ENCODE measurements around the gene CTXND2.
A peak's percentile ranks its signal among the peaks of the same experiment; 100 is the strongest.
"Not testable (repeated sequence)": the region's sequence is repeated elsewhere in the genome, so short reads cannot be mapped to it uniquely, and the experiment has no call there.

The CTXND2 gene

DNA sequence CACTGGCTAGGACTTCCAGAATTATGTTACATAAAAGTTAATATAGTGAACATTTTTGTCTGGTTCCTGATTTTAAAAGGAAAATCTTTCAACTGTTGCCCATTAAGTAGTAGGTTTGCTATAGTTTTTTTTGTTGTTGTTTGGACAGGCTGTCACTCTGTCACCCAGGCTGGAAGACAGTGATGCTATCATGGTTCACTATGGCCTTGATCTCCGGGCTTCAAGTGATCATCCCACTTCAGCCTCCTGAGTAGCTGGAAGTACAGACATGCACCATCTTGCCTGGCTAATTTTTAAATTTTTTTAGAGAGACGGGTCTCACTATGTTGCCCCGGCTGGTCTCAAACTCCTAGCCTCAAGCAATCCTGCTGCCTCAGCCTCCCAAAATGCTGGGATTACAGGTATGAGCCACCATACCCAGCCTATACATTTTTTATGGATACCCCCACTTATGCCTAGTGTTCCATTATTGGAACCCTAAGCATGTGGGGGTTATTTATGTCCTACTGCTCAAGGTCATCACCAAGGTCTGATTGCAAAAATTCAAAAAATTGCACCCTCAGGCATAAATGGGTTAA is 6.5 kb downstream of the CTXND2 start:
- FAIRE-seq = no peak

DNA sequence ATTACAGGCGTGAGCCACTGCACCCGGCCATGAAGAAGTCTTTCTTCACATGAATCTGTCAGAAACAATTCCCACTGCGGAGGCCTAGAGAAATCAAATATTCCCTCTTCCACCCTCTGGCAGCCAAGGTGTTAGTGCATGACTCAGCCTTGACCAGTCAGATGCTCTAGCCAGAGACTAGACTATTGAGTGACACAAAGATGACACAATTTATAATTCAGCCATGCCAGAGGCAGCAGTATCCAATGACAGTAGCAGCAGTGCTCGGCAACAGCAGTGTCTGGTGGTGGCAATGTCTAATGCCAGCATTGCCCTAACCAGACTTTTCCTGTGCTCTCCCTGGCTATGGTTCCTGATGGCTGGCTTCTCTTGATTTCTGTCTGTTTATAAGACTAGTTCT is 8.7 kb downstream of the CTXND2 start:
- no peak for FAIRE-seq

DNA sequence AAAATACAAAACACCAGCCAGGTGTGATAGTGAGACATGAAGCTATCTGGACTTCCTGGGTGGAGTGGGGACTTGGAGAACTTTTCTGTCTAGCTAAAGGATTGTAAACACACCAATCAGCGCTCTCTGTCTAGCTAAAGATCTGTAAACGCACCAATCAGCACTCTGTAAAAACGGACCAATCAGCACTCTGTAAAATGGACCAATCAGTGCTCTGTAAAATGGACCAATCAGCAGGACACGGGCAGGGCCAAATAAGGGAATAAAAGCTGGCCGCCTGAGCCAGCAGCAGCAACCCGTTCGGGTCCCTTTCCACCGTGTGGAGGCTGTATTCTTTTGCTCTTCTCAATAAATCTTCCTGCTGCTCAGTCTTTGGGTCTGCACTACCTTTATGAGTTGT is 12.9 kb downstream of the CTXND2 start:
- not testable (repeated sequence) for FAIRE-seq

DNA sequence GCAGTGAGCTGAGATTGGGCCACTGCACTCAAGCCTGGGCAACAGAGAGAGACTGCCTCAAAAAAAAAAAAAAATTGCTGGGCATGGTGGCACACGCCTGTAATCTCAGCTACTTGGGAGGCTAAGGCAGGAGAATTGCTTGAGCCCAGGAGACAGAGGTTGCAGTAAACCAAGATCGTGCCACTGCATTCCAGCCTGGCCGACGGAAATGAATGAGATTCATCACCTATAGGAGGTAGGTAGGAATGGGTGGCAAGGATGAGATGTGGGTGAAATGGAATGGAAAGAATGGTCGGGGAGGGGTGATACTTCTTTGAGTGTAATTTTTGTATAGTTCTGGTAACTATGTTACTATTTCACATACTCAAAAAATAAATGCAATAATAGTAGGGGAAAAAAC is 15.4 kb downstream of the CTXND2 start:
- no peak for FAIRE-seq

DNA sequence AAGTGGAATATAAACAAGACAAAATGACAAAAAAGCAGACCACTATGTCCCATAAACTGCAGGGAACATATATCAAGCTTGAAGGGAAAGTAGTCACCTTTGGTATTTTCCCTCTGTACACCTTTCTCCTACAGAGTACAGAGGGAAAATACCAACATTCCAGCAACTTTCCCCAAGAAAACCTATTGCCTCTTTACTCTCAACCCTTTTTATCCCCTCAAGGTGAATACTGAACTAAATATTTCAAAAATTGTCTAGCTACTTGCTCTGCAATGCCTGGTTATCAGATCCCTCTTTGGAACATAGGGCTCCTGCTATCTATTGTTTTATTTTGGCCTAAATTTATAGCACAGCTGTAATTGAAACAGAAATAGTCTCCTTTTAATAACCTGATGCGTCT is 15.8 kb downstream of the CTXND2 start:
- FAIRE-seq = no peak

DNA sequence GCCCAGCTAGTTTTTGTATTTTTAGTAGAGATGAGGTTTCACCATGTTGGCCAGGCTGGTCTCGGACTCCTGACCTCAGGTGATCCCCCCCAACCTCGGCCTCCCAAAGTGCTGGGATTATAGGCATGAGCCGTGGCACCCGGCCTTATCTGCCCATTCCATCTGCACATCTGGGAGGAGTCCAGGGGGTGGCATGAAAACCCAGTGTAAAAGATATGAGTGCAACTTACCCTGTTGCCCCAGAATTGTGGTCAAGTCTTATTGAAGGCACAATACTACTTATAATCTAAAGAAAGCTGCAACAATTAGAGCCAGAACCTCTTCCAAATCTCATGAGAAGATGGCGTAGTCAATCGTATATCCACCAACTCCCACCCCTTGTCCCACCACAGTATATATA is 18.4 kb downstream of the CTXND2 start:
- FAIRE-seq = no peak

DNA sequence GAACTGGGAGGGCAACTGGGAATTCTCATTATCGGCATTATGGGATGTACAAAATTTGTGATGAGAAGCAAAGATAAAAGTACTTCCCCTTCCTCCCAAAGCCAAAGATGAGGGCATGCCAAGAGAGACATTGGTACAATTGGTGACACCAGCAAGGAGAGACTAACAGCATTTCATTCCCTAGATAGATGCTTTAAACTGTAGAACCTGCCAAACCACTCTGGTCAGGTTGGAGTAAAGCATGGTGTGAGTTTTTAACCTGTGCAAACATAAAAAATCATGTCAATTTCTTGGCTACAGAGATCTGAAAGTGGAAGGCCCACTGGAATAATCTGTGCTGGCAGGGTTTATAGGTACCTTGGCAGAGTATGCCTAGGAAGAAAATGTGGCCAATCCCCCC is 19.4 kb downstream of the CTXND2 start:
- no peak for FAIRE-seq

DNA sequence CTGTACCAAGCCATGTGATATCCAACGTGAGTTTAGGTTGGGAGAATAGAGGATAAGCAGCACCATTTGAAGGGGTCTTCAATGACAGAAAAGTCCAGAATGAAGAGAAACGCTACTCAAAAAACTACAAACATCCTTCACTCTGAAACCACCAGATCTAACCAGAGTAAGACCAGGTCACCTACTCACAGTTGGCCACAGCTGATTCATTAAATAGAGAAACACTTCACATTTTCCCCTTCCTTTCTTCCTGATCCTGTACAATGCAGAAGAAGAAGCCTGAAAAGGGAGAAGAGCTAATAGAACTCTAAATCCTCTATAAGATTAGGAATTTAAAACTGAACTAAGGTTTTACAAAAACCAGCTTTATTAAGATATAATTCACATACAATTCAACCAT is 19.9 kb downstream of the CTXND2 start:
- FAIRE-seq = no peak

DNA sequence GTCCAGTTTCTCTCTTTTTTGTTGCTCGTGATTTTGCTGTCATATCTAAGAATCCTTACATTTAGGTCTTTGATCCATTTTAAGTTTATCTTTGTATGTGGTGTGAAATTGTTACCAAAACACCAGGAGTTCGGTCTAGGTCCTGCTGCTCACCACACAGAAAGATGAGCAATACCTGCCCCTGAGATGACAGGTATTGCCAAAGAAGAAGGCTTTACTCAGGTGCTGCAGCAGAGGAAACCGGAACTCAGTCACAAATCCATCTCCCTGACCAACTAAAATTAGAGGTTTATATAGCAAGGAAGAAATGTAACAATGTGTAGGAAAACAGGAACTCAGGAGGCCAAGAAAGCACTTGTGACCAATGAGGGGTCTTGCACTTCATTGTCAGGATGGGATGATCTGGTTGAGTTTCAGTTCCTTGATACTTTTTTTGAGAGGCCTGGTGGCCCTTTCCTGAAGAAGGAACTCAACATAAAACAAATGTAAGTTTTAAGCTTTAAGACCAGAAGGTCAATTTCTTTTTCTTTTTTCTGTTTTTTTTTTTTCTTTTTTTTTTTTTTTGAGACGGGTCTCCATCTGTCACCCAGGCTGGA is 22.7 kb downstream of the CTXND2 start:
- FAIRE-seq = no peak

DNA sequence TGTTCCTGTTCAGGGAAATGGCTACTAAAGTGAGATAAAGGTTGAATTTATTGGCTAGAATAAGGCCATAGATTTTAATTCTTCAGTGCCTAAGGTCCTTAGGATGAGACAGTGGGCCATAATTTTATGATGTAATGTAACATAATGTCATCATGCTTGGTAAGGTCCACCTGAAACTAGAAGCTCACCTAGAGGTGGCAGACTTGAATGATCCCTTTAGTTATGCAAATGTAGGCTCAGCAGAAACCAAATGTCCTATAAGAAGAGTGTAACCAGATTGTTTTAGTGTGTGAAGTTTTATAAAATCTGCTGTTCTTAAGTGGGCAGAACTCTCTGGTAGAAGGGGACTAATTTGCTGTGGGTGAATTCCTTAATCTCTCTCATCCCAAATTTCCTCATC is 25.7 kb downstream of the CTXND2 start:
- FAIRE-seq = no peak

DNA sequence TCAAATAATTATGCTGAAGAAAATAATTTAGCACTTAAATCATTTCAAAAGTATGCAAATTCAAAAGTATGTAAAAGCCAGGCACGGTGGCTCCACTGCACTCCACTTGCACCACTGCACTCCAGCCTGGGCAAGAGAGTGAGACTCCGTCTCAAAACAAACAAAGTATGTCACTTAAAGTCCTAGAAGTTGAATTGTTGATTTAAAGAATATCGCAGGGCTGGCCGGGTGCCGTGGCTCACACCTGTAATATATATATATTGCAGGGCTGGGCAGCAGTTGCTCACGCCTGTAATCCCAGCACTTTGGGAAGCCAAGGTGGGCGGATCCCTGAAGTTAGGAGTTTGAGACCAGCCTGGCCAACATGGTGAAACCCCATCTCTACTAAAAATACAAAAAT is 30.5 kb downstream of the CTXND2 start:
- FAIRE-seq = no peak

DNA sequence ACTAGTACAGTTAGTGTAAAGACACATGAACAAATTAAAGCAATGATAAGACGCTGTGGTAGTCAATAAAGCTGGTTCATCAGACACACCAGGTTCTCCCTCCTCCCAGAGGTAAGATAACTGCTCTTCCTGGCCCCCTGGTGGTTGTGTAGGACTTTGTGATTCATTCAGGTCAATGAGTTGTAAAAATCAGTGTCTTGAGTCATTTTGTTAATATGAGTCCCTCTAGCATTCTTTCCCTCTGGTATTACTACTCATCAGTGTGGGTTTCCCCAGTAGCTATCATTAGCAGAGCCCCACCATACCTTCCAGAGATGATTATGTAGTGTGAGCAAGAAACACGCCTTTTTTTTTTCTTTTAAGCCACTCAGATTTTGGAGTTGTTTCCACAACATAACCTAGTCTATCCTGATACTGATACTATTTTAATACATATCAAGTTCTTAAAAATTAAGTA is 35.6 kb downstream of the CTXND2 start:
- no peak for FAIRE-seq

DNA sequence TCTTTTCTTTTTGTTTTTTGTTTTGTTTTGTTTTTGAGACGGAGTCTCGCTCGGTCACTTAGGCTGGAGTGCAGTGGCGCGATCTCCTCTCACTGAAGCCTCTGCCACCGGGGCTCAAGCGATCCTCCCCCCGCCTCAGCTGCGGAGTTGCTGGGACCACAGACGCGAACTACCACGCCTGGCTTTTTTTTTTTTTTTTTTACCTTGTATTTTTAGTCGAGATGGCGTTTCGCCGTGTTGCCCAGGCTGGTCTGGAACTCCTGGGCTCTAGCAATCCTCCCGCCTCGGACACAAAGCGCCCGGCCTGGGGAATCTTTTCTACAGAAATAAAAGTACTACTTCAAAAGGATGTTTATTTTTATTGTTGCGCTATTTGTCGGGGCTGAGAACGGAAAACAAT is 38.1 kb downstream of the CTXND2 start:
- no peak for FAIRE-seq

DNA sequence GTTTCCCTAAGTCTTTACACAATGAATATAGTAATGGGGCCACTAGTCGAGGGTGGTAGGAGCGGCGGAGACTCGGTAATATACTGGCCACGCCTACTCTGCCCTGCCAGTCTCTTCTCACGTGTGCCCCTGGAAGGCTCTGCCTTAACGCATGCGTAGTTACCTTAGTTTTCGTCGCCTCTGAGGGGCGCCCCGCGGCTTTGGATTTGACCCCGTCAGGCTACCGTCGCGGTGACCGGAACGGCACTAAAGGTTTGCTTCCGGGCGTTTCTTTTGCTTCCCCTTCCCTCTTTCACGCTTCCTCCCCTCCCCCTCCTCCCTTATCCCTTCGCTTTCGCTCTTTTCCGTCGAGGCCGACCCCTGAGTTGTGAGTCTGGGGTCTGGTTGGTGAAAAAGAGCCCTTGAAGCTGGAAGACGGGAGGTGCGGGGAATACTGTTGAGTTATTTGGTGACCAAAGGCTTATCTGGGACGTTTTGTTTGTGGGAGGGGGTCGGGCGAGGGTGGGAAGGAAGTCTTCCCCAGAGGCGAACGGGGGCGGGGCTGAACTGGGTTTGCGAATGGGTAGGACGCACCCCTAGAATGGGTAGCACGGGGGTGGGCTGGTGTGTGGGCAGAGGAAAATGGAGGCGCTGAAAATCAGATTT is 39.3 kb downstream of the CTXND2 start, which contains the start of gene SETDB1:
SETDB1 (plus strand) TSS at position 267 of the 645 bp plus-strand sequence. CDS start 1,352 bp downstream, outside the sequence.
- peak; percentile 82 for FAIRE-seq

DNA sequence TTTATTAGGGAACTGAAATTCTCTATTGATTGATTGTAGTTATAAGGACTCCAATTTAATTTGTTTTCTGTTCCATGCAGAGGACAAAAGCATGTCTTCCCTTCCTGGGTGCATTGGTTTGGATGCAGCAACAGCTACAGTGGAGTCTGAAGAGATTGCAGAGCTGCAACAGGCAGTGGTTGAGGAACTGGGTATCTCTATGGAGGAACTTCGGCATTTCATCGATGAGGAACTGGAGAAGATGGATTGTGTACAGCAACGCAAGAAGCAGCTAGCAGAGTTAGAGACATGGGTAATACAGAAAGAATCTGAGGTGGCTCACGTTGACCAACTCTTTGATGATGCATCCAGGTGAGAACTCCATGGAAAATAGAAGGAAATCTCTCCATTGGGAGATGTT is 40.7 kb downstream of the CTXND2 start:
- FAIRE-seq = no peak

DNA sequence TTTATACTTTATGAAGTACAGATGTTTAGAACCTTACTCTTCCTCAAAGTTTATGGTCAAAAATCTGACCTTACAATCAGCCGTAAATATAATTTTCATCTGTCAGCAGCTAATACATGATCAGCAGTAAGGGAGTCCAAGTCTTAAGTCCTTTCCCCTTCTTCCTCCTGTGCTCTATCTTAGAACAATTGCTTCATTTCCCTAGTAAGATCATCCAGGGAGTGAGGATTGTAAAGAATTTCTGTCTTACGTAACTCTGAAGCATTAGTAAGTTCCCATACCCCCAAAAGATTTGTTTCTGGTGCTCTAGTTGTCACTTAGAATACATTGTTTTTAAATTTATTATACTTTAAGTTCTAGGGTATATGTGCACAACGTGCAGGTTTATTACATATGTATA is 41.4 kb downstream of the CTXND2 start:
- no peak for FAIRE-seq

DNA sequence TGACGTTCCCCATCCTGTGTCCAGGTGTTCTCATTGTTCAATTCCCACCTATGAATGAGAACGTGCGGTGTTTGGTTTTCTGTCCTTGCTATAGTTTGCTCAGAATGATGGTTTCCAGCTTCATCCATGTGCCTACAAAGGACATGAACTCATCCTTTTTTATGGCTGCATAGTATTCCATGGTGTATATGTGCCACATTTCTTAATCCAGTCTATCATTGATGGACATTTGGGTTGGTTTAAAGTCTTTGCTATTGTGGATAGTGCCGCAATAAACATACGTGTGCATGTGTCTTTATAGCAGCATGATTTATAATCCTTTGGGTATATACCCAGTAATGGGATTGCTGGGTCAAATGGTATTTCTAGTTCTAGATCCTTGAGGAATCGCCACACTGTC is 41.8 kb downstream of the CTXND2 start:
- not testable (repeated sequence) for FAIRE-seq

DNA sequence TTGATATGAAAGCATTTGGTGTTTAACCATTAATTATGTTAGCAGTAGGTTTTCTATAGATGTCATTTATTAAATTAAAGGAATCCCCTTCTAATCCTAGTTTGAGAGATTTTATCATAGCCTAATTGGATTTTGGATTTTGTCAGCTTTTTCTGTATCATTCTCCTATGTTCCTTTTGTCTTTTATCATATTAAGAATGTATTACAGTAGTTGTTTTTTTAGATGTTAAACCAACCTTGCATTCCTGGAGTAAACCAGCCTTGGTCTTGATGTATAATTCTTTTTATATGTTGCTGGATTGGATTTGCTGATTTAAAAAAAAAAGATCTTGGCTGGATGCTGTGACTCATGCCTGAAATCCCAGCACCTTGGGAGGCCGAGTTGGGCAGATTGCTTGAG is 44.8 kb downstream of the CTXND2 start:
- no peak for FAIRE-seq

DNA sequence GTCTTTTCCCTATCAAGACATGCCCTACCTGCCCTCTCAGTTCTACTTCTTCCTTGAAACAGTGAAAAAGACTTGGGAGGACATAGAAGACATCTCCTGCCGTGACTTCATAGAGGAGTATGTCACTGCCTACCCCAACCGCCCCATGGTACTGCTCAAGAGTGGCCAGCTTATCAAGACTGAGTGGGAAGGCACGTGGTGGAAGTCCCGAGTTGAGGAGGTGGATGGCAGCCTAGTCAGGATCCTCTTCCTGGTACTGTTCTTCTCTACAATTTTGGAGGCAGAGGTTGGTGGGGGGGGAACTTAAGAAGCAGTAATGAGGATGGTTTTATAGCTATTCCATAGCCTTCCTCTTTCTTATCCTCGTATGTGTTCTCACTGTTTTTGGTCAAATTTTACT is 57.9 kb downstream of the CTXND2 start:
- FAIRE-seq = no peak

DNA sequence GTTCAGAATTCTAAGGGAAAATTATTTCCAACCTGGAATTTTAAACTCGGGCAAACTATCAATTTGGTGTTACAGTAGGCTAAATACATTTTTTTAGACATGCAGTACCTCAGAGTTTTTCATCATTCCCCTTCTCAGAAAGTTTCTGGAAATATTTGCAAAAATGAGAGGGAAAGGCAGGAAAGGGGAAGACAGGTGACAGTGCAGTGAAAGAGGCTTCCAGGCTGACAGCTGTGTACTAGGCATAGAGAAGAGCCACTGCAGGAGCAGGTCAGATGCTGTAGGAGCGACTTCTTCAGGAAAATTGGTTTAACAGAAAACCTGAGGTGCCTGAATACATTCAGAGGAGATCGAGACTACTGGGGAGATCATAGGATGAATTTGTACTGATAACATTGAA is 67.8 kb downstream of the CTXND2 start:
- FAIRE-seq = no peak

DNA sequence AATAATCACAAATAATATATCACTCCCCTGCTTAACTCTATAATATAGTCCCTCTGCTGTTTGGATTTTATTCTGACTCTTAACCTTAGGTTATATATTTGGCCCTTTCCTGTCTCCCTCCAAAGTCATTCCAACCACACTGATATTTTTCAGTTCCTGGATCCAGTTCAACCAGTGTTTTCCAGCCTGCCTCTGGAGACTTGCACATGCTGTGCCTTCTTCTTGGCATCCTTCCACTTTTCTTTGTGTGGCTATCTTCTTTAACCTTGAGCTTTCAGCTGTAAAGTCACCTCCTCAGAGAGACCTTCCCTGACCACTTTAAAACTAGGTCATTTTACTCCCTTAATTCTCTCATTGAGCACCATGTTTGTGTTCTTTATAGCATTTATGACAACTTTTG is 68.3 kb downstream of the CTXND2 start:
- FAIRE-seq = no peak

DNA sequence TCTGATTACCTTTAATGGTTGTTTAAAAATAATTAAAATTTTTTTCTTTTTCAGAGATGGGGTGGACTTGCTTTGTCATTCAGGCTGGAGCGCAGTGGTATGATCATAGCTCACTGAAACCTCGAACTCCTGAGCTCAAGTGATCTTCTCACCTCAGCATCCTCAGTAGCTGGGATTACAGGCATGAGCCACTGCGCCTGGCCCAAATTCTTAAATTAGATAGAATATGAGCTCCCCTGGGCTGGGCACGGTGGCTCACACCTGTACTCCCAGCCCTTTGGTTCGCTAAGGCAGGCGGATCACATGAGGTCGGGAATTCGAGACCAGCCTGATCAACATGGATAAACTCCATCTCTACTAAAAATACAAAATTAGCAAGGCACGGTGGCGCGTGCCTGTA is 70.7 kb downstream of the CTXND2 start:
- FAIRE-seq = no peak

DNA sequence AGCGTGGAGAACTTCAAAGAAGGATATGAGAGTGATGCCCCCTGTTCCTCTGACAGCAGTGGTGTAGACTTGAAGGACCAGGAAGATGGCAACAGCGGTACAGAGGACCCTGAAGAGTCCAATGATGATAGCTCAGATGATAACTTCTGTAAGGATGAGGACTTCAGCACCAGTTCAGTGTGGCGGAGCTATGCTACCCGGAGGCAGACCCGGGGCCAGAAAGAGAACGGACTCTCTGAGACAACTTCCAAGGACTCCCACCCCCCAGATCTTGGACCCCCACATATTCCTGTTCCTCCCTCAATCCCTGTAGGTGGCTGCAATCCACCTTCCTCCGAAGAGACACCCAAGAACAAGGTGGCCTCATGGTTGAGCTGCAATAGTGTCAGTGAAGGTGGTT is 73.7 kb downstream of the CTXND2 start:
- FAIRE-seq = no peak

DNA sequence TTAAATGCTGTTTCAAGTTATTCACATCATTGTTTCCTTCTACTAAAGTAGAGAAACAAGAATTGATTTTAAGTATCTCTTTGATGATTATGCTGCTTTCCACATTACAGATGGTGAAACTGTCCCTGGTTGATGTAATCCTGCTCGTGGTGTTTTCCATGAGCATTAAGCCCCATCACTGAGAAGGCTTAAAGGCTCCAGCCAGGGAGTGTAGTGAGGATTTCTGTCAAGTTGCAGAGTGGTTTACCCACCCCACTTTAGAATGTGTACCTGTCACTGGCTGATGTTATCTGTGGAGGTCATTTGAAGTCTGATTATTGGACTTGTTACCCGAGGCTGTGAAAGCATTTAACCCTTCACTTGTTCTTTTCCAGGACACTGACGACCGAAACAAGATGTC is 74.8 kb downstream of the CTXND2 start:
- FAIRE-seq = no peak

Data from endometrium (tissue), 2 donors.